ENCODE data around the gene TMA7.

The TMA7 gene

DNA sequence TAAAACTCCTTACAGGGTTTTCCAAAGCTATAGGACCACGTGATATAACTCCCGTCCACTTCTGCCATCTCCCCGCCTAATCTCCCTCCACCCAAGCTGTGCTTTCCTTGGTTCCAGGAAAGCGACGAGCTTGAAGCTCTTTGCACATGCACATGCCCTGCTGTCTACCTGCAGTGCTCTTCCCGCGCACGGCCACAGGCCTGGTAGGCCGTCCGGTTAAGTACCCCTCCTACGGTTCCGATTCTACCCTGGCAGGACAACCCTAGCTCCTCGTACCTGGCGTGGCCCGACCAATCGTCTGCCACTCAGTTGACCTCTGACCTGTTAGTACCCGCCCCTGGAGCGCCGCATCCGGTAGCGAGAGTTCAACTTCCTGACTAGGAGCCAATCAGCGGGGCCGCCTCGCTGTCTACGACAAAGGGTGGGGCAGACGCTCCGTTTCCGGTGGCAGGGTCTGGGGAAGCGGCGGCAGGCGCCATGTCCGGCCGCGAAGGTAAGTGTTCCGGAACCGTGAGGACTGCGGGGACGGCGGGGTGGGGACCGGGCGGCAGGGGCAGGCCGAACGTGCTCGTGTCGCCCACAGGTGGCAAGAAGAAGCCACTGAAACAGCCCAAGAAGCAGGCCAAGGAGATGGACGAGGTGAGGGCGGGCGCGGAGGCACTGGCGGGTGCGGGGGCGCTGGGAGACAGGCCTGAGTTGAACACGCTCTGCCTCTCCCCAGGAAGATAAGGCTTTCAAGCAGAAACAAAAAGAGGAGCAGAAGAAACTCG is at the start of gene TMA7, which contains the start of gene CCDC51:
Gene TMA7, plus strand, starts transcription at position 438 of the 770 bp plus-strand sequence. Its CDS starts 40 bp downstream, at position 478.
Gene CCDC51, minus strand, starts transcription at position 300 of the 770 bp plus-strand sequence. CDS start 4,991 bp downstream, outside the sequence.
- ChIA-PET CTCF (interaction anchor here (0.8 to 22.2 kb wide), 7 partner anchors 9 to 246 kb away, joined by 3 to 863 read pairs (median 4); no protein-coding TSS in a partner anchor), POLR2A (interaction anchor here (0.6 kb wide), 1 partner anchor 1818 kb away, joined by 4 read pairs; no protein-coding TSS in a partner anchor)
- TF ChIP-seq, protein P1, sequence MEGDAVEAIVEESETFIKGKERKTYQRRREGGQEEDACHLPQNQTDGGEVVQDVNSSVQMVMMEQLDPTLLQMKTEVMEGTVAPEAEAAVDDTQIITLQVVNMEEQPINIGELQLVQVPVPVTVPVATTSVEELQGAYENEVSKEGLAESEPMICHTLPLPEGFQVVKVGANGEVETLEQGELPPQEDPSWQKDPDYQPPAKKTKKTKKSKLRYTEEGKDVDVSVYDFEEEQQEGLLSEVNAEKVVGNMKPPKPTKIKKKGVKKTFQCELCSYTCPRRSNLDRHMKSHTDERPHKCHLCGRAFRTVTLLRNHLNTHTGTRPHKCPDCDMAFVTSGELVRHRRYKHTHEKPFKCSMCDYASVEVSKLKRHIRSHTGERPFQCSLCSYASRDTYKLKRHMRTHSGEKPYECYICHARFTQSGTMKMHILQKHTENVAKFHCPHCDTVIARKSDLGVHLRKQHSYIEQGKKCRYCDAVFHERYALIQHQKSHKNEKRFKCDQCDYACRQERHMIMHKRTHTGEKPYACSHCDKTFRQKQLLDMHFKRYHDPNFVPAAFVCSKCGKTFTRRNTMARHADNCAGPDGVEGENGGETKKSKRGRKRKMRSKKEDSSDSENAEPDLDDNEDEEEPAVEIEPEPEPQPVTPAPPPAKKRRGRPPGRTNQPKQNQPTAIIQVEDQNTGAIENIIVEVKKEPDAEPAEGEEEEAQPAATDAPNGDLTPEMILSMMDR (IDR thresholded peaks at IDR 0.05; ENCODE audit: control extremely low read depth, extremely low read depth, low read depth, missing control alignments): no peak

DNA sequence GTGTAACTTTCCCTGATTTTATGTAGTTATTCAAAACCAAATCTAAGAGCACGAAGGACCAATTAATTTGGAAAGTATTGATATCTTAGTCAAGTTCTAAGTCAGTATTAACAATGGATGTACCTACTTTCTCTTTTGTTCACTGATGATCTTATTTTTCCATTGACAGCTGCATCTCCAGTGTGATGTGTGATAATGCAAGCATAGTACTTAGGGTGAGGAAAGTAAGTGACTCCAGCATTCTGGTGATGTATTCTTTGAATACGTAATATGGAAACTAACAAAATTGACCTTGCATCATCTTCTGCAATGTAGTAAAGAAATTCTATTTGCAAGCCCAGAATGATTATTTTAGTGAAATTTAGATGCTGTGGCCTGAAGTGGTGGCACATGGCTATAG is 45.7 kb upstream of the TMA7 start:
- DNase-seq (ENCODE audit: extremely low spot score): no peak
- ChIA-PET CTCF (interaction anchor here (6.0 kb wide), 1 partner anchor 42 kb away, joined by 37 read pairs; no protein-coding TSS in a partner anchor), POLR2A (no interaction called here)
- TF ChIP-seq, protein P1 (IDR thresholded peaks at IDR 0.05; ENCODE audit: control extremely low read depth, extremely low read depth, low read depth, missing control alignments): no peak

More for the DNA sequence above, at the start of gene TMA7, which contains the start of gene CCDC51:
- peak; percentile 99 for DNase-seq (ENCODE audit: extremely low spot score)

DNA sequence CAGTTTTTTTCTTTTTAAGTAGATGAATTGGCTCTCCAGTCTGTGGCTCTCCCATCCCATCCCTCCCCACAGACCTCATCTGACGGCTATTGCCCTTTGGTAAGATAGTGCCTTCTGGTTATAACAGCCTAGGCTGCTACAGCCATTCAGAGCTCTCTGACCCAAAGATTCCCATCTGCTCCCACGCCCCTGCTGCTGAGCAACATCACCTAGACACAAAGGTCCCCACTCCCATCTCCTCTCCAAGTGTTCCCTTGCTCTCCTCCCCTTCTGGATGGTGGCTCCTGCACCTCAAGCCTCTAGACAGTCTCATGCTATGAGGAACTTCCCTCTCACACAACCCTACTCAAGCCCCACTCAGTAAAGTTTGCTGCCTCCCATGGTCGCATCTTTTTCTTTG is 44.3 kb upstream of the TMA7 start:
- DNase-seq (ENCODE audit: extremely low spot score): no peak
- CTCF ChIA-PET: interaction anchor here (6.0 kb wide), 1 partner anchor 41 kb away, joined by 37 read pairs; no protein-coding TSS in a partner anchor
- POLR2A ChIA-PET: no interaction called here
- TF ChIP-seq, protein P1 (IDR thresholded peaks at IDR 0.05; ENCODE audit: control extremely low read depth, extremely low read depth, low read depth, missing control alignments): no peak

DNA sequence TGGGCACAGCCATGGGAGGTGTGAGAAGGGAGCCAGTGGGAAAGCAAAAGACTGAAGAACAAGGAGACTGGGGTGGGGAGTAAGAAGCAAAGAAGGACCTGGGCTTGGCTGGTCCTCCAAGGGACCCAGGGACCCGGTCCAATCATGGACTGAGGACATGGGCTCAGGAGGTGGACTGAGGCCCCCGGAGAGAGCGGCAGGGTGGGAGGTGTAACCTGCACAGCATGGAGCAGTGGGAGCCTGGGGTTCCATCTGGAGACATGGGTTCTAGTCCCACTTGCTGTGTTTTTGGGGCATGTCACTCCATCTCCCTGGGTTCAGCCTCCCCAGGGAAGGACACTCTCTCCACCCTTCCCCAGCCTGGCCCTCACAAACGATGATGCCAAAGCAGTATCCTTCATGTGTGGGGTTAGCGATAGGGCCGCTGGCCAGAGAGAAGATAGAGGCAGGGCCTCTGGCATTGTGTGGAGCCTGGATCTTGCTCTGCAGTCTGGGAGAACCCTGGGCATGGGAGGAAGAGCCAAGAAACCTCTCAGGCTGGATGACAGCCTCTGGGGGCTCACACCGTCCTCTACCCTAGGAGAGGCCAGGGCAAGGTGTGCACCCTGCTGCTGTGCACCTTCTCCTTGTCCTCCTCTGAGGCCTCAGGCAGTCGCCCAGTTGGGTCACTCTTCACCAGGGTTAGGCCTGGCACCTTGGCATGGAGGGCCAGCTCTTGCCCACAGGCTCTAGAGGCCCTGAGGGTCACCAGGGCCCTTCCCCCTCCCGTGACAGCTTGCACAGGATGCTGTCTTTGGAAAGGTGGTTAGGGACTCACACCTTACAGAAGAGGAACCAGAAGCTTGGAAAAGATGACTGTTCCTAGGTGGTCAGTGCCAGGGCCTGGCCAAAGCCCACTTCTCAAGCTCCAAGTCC is 42.0 kb upstream of the TMA7 start:
- TF ChIP-seq, protein P1 (IDR thresholded peaks at IDR 0.05; ENCODE audit: control extremely low read depth, extremely low read depth, low read depth, missing control alignments): no peak
- DNase-seq (ENCODE audit: extremely low spot score): no peak
- ChIA-PET CTCF (interaction anchor here (1.7 to 30.6 kb wide), 5 partner anchors 11 to 161 kb away, joined by 5 to 863 read pairs (median 29); partner anchors contain the start of genes CCDC51, PLXNB1 and TMA7), POLR2A (no interaction called here)

DNA sequence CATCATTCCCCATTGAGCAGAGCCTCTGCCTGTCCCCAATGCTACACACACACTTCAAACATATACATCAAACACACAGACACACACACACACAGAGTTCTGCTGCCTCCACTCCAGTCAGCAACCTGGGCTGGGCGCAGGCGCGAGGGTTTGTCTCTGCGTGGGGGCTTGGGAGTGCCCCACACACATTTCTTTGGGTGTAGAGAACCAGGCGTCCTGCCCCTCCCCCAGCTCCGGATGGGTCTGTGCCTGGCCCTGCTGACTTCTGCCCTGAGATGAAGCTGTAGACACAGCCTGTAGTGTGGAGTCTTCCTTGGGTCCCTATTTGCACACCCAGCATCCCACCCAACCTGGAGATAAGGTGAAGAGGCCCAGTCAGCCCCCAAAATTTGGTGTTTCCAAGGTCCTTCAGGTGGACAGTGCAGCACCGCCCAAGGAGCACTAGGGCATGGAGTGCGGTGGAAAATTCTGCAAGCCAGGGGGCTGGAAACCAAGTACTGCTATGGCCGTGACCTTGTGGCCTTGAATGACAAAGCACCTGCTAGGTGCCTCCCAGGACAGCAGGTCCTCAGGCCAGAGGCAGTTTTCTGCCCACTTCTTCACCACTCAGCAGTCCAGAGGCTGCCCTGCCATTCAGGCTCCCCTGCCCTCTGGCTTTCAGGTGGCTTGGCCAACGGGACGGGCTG is 41.2 kb upstream of the TMA7 start:
- ChIA-PET CTCF (interaction anchor here (0.9 to 30.6 kb wide), 8 partner anchors 11 to 160 kb away, joined by 3 to 863 read pairs (median 10); partner anchors contain the start of genes CCDC51, FBXW12, PLXNB1 and TMA7), POLR2A (no interaction called here)
- no peak for DNase-seq (ENCODE audit: extremely low spot score)
- TF ChIP-seq, protein P1 (IDR thresholded peaks at IDR 0.05; ENCODE audit: control extremely low read depth, extremely low read depth, low read depth, missing control alignments): no peak

All from GM10248 (cell line).